ENCODE measurements around the gene CLEC20A. TPM values are rescaled to one million over a fixed set of nuclear protein-coding genes. Genes with fewer than 3 reads are reported as not detected.

CLEC20A gene
- total RNA-seq, 1 experiment from 2014 or later: not detected

DNA sequence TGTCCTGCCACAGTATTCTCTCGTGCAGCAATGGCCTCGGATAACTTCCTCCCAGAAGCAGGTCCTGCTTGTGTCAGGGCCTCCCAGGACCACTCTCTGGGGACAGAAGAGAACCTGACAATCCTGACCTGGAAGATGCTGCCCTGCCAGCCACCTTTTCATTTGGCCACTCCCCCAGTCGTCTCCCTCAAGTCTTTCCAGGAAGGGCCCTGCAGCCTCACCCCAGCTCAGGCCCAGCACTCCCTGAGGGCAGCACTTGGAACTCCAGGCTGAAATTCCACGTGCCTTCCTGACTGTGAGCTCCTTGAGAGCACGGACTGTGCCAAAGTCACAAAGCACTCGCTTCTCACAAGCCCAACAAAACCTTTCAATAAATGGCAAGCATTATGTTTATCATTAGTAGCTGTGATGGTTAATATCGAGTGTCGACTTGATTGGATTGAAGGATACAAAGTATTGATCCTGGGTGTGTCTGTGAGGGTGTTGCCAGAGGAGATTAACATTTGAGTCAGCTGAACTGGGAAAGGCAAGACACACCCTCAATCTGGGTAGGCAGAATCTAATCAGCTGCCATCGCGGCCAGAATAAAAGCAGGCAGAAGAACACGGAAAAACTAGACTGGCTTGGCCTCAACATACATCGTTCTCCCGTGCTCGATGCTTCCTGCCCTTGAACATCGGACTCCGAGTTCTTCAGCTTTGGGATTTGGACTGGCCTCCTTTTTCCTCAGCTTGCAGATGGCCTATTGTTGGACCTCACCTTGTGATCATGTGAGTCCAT, 2.3 kb upstream of the CLEC20A start:
- H3K36me3 ChIP-seq (ENCODE audit: low read depth, low read length): no peaks in the 10 kb centered on the region
- no peaks in the 10 kb centered on the region for H3K9me3 ChIP-seq (ENCODE audit: low read length)
- no peaks in the 10 kb centered on the region for H4K20me1 ChIP-seq (ENCODE audit: low read length)
- H3K27me3 ChIP-seq (ENCODE audit: low read length): no peaks in the 10 kb centered on the region
- DNase-seq: no peak
- TF ChIP-seq EZH2 (IDR thresholded peaks at IDR 0.05; ENCODE audit: low read length, unreplicated experiment) (no peak), CTCF (conservative IDR thresholded peaks at IDR 0.05; ENCODE audit: low read depth, low read length) (no peak), EZH2phosphoT487 (IDR thresholded peaks at IDR 0.05; ENCODE audit: borderline replicate concordance, low read length) (no peak)
- ATAC-seq: no peak
- no peaks in the 10 kb centered on the region for H3K79me2 ChIP-seq (ENCODE audit: low read length)
- BruUV-seq (replicated peaks): no TSS peak
- ChIA-PET POLR2A (ENCODE audit: unreplicated experiment) (no interaction called here), CTCF (no interaction called here)
- no peaks in the 10 kb centered on the region for H3K4me1 ChIP-seq (ENCODE audit: insufficient read depth, low read length)
- H2AFZ ChIP-seq (ENCODE audit: low read length): no peak overlapping the region
- H3K4me2 ChIP-seq (ENCODE audit: low read length): no peak overlapping the region
- no peaks in the 10 kb centered on the region for H3K9me2 ChIP-seq (replicated peaks; ENCODE audit: low read length)
- no peak overlapping the region for H3K4me3 ChIP-seq (ENCODE audit: low read length)
- H3F3A ChIP-seq (ENCODE audit: low read length, unreplicated experiment): no peaks in the 10 kb centered on the region
- no peak overlapping the region for H3K9ac ChIP-seq (ENCODE audit: low read length)
- intact Hi-C loops (cut with micrococcal nuclease): no loop called here
- no peak overlapping the region for H3K27ac ChIP-seq (ENCODE audit: low read length)

DNA sequence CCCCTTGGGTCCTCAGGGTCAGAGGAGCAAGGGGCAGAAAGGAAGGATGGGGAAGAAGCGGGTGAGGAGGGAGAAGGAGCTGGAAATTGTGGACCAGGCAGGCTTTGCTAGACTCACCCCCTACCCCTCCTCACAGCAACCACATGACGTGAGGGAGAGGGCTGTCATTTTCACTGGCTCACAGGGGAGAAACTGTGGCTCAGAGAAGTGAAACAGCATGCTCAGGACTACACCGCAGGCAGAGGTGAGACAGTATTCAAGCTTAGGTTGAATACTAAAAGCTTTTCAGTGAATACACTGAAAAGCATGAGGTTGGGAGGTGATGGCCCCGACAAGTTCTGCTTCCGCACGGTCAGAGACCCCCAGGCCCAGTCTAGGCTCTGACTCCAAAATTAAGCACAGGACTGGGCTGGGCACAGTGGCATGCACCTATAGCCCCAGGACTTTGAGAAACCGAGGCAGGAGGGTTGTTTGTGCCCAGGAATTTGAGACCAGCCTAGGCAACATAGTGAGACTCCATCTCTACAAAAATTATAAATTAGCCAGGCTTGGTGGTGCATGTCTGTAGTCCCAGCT, 1.2 kb upstream of the CLEC20A start:
- Histone ChIP-seq H3K9me3 (ENCODE audit: low read length) (no peaks in the 10 kb centered on the region), H3K27ac (ENCODE audit: low read length) (no peak overlapping the region), H3K9me2 (replicated peaks; ENCODE audit: low read length) (no peaks in the 10 kb centered on the region), H3K4me2 (ENCODE audit: low read length) (no peak overlapping the region), H3K9ac (ENCODE audit: low read length) (no peak overlapping the region), H3K4me1 (ENCODE audit: insufficient read depth, low read length) (no peaks in the 10 kb centered on the region), H2AFZ (ENCODE audit: low read length) (no peak overlapping the region), H3K4me3 (ENCODE audit: low read length) (no peak overlapping the region), H3F3A (ENCODE audit: low read length, unreplicated experiment) (no peaks in the 10 kb centered on the region), H3K79me2 (ENCODE audit: low read length) (no peaks in the 10 kb centered on the region), H4K20me1 (ENCODE audit: low read length) (no peaks in the 10 kb centered on the region), H3K27me3 (ENCODE audit: low read length) (no peaks in the 10 kb centered on the region), H3K36me3 (ENCODE audit: low read depth, low read length) (no peaks in the 10 kb centered on the region)
- TF ChIP-seq CTCF (conservative IDR thresholded peaks at IDR 0.05; ENCODE audit: low read depth, low read length): no peak
- no peak for TF ChIP-seq EZH2phosphoT487 (IDR thresholded peaks at IDR 0.05; ENCODE audit: borderline replicate concordance, low read length)
- no peak for TF ChIP-seq EZH2 (IDR thresholded peaks at IDR 0.05; ENCODE audit: low read length, unreplicated experiment)
- no TSS peak for BruUV-seq (replicated peaks)
- intact Hi-C loops (cut with micrococcal nuclease): no loop called here
- CTCF ChIA-PET: no interaction called here
- DNase-seq: no peak
- POLR2A ChIA-PET (ENCODE audit: unreplicated experiment): no interaction called here
- ATAC-seq: no peak

DNA sequence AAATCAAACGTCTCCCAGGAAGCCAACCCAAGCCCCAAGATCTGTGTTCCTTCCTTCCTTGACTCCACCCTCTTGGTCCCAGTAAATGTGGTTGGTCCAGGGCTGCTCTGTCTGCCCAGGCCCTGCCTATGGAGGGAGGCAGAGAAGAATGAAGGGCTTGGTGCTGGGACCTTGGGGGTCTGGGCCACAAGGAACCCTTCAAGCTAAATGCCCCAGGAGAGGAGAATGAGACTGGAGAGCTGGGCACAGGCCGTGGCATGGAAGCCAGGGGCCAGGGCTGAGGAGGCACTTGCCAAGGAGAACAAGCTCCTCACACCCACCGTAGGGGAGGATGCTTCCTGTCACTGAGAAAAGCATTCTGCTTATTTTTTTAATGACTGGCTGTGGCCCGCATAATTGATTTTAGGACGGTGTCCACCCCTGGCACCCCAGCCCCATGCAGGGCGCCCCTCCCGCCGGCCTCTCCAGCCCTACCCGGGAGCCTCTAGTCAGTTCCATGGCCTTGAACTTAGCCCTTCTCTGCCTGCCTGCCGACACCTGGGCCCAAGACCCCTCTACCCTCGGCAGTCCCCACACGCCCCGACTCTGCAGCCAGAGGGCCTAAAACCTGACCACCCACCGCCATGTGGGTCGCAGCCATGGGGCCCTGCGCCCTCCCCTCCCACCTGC, 889 bp downstream of the CLEC20A start:
- no peak overlapping the region for H2AFZ ChIP-seq (ENCODE audit: low read length)
- no peaks in the 10 kb centered on the region for H4K20me1 ChIP-seq (ENCODE audit: low read length)
- no peak for TF ChIP-seq EZH2 (IDR thresholded peaks at IDR 0.05; ENCODE audit: low read length, unreplicated experiment)
- TF ChIP-seq EZH2phosphoT487 (IDR thresholded peaks at IDR 0.05; ENCODE audit: borderline replicate concordance, low read length): no peak
- TF ChIP-seq CTCF (conservative IDR thresholded peaks at IDR 0.05; ENCODE audit: low read depth, low read length): no peak
- H3F3A ChIP-seq (ENCODE audit: low read length, unreplicated experiment): no peaks in the 10 kb centered on the region
- POLR2A ChIA-PET (ENCODE audit: unreplicated experiment): no interaction called here
- no peak for ATAC-seq
- no peaks in the 10 kb centered on the region for H3K36me3 ChIP-seq (ENCODE audit: low read depth, low read length)
- H3K4me3 ChIP-seq (ENCODE audit: low read length): no peak overlapping the region
- no TSS peak for BruUV-seq (replicated peaks)
- CTCF ChIA-PET: no interaction called here
- H3K27me3 ChIP-seq (ENCODE audit: low read length): no peaks in the 10 kb centered on the region
- no peak overlapping the region for H3K9ac ChIP-seq (ENCODE audit: low read length)
- no peaks in the 10 kb centered on the region for H3K9me2 ChIP-seq (replicated peaks; ENCODE audit: low read length)
- H3K79me2 ChIP-seq (ENCODE audit: low read length): no peaks in the 10 kb centered on the region
- intact Hi-C loops (cut with micrococcal nuclease): no loop called here
- no peaks in the 10 kb centered on the region for H3K4me1 ChIP-seq (ENCODE audit: insufficient read depth, low read length)
- H3K27ac ChIP-seq (ENCODE audit: low read length): no peak overlapping the region
- no peaks in the 10 kb centered on the region for H3K9me3 ChIP-seq (ENCODE audit: low read length)
- H3K4me2 ChIP-seq (ENCODE audit: low read length): no peak overlapping the region
- DNase-seq: no peak

Measured in PC-3 (cell line).